Bronchial epithelial cell (primary cell): ENCODE results near the gene NCBP2. TPM values are rescaled to one million over a fixed set of nuclear protein-coding genes. Genes with fewer than 3 reads are reported as not detected.
A peak's percentile ranks its signal among the peaks of the same experiment; 100 is the strongest.

Source experiments
- DNase-seq: peaks from one replicate; pipeline ENCODE4 v3.0.0-alpha.2; 2010; ENCODE audit warnings: low read depth
- FAIRE-seq: peaks from 2 replicates; lab custom pipeline; 2011; peaks lifted over from hg19 to GRCh38; lab: Jason Lieb, UNC
- H3K27me3 ChIP-seq: 2 replicates; pipeline ENCODE4 v1.5.1; 2011; ENCODE audit warnings: low read length; ENCODE audit not compliant: control insufficient read depth, insufficient read depth
- H3K36me3 ChIP-seq: 2 replicates; pipeline ENCODE4 v1.5.1; 2011; ENCODE audit warnings: low read length; ENCODE audit not compliant: control insufficient read depth, insufficient read depth
- H3K4me3 ChIP-seq: 2 replicates; pipeline ENCODE4 v1.5.1; 2011; ENCODE audit warnings: mild to moderate bottlenecking, low read depth, low read length, control low read depth
- total RNA-seq: library from RNA; depleted of rRNA; stranded (reverse); fragments of >200 nt; gene quantifications from 2 replicates; pipeline ENCODE4 v1.2.1, GENCODE V29; 2014
- TF ChIP-seq, protein P1 (sequence below): IDR thresholded peaks from 2 replicates; pipeline ENCODE4 v1.5.1; 2011; ENCODE audit warnings: mild to moderate bottlenecking, moderate library complexity, low read length, control low read depth, inconsistent platforms; ENCODE audit not compliant: insufficient read depth, severe bottlenecking

Gene NCBP2
- total RNA-seq, 1 donor from 2014 or later = 94.0 TPM

DNA sequence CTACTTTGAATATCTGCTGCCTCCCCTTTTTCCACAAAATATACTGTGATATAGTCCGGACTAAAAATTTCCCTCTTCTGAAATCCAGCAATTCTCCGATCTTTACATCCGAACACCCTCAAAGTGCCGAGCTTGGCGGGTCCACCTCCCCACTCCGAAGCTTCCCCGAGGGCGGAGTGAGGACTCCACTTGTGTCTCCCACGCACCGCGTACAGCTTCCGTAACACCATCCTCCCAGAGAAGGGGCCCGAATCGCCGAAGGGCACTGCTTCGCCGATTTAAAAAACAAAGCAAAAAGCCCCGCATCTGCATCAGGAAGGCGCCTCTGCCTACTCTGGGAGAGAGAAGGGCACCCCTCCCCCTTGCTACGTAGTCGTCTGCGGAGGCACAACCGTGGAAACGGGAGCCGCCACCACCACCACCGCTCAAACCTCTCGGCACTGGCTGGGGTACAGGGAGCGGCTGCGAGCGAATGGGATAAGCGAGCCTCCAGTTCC lies 551 bp downstream of the NCBP2 start:
- FAIRE-seq (no peak), DNase-seq (peak; percentile 32)
- TF ChIP-seq, protein P1, sequence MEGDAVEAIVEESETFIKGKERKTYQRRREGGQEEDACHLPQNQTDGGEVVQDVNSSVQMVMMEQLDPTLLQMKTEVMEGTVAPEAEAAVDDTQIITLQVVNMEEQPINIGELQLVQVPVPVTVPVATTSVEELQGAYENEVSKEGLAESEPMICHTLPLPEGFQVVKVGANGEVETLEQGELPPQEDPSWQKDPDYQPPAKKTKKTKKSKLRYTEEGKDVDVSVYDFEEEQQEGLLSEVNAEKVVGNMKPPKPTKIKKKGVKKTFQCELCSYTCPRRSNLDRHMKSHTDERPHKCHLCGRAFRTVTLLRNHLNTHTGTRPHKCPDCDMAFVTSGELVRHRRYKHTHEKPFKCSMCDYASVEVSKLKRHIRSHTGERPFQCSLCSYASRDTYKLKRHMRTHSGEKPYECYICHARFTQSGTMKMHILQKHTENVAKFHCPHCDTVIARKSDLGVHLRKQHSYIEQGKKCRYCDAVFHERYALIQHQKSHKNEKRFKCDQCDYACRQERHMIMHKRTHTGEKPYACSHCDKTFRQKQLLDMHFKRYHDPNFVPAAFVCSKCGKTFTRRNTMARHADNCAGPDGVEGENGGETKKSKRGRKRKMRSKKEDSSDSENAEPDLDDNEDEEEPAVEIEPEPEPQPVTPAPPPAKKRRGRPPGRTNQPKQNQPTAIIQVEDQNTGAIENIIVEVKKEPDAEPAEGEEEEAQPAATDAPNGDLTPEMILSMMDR = no peak
- Histone ChIP-seq H3K27me3 (no peaks in the 10 kb centered on the region), H3K36me3 (peaks cover 14% of the 10 kb centered on the region), H3K4me3 (peak overlapping the region; percentile 99)

DNA sequence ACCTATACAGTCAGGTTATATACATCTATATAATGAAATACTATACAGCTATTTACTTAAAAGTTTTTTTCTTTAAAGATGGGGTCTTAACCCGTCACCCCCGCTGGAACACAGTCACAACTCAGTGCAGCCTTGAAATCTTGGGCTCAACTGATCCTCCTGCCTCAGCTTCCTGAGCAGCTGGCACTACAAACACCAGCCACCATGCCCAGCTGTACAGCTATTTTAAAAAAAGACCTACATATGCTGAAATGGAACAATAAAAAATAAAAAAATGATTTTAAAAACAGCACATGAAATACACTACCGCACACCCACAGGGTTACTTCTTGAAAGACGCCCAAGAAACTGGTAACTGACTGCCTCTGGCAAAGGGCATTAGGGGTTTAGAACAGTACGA lies 3.8 kb downstream of the NCBP2 start:
- H3K4me3 ChIP-seq = no peak overlapping the region
- TF ChIP-seq, protein P1 = no peak
- FAIRE-seq (no peak), DNase-seq (no peak)
- peaks cover 26% of the 10 kb centered on the region for H3K36me3 ChIP-seq
- no peaks in the 10 kb centered on the region for H3K27me3 ChIP-seq

DNA sequence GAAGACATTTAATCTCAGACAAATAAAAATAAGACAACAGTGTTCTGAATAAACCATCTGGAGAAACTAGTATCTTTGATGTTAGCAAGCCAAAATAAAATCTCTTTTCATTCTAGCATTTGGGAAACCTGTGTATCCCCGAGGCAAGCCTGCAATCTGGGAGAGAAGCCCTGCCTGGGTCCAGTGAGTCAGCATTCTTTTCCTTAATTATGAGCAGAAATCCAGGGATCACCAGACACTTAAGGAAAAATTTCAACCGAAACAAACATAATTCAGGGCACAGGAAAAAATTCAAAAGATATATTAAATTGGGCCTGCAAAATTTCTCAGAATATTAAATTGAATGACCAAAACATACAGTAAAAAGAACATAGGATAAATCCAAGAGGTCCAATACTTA lies 4.2 kb downstream of the NCBP2 start:
- Histone ChIP-seq H3K27me3 (no peaks in the 10 kb centered on the region), H3K36me3 (peaks cover 26% of the 10 kb centered on the region), H3K4me3 (no peak overlapping the region)
- DNase-seq (no peak), FAIRE-seq (no peak)
- TF ChIP-seq, protein P1 = no peak

DNA sequence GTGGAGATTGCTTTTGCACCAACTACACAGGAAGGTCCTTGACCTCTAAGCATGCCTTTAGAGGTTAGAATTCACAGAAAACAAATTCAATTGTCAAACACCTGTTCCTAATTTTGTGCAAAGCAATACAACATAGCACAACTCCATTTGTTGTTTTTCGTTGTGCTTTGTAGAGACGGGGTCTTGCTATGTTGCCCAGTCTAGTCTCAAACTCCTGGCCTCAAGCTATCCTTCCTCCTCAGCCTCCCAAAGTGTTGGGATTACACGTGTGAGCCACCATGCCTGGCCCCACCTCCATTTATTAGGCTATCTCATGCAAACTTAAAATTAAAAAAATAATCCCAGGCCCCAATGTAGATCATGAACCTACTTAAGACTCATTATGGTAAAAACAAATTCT lies 6.0 kb downstream of the NCBP2 start:
- DNase-seq (no peak), FAIRE-seq (no peak)
- TF ChIP-seq, protein P1 = no peak
- no peak overlapping the region for H3K4me3 ChIP-seq
- peaks cover 29% of the 10 kb centered on the region for H3K36me3 ChIP-seq
- H3K27me3 ChIP-seq = no peaks in the 10 kb centered on the region

DNA sequence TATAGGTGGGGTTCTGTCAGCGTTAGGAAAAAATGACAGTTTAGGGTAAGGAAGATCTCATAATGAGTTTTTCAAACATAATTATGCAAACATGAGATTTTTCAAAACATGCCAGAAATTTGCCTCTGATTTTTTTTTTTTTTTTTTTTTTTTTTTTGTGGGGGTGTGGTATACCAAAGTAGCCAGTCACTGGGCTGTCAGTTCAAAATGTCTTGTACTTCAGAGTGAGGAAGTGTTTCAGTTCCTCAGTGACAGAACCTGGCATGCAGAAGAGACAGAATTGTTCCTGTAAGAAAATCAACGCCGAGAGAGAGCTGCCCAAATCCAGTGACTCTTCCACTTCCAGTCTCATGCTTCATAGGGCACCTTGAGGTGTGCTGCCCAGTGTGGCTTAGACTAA lies 9.7 kb downstream of the NCBP2 start:
- H3K4me3 ChIP-seq = no peak overlapping the region
- TF ChIP-seq, protein P1 = no peak
- no peak for DNase-seq
- peaks cover 23% of the 10 kb centered on the region for H3K36me3 ChIP-seq
- FAIRE-seq = no peak
- H3K27me3 ChIP-seq = no peaks in the 10 kb centered on the region
